OCI-LY7 (cell line): ENCODE results near the gene EVI5.

Experiments used
- EZH2phosphoT487 ChIP-seq: fragments of 200-600 bp; sonication (generic); IDR thresholded peaks from 2 replicates; pipeline ENCODE4 v1.6.1; 2018; ENCODE audit warnings: low read depth, borderline replicate concordance, mild to moderate bottlenecking, mixed run types, antibody characterized with exemption, low read length, moderate library complexity, mixed read lengths
- TF ChIP-seq, protein P1 (sequence below): fragments of 200-600 bp; sonication (generic); conservative IDR thresholded peaks from 2 replicates; pipeline ENCODE4 v1.5.1; 2014; ENCODE audit warnings: mild to moderate bottlenecking, antibody characterized with exemption, low read length, moderate library complexity, mixed read lengths

DNA sequence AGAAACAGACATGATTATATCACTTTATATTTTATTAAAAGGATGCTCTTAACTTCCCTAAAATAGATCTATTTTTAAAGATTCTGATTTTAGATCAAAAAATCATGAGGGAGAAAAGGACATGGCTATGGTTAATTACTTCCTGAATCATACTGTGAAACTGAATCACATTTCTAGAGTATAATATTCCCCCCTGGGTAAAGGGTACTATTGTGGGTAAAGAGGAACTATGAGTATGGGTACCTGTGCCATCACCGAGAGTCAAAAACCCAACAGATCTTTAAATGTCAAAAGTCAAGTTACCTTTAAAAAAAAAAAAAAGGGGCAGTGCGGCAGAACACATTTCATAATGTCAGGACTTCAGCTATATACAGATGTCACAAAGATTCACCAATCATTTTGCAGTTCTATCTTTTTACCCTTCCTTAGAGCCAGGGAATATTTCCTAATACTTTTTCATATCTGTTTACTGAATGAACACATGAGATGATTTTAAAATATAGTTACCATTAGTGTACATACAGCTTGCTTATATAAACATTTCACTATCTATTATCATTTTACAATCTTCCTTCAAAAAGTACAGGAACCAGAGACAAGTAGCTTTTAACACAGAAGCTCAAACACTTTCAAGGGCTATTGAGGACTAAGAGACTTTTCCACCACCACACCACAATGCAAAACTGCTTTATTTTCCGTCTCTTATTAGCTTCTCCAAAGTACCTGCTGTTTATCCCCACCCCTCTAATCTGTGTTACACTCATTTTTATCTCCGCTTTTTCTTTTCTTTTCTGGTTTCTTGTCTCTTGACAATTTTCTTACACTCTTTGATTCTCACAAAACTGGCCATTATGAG, 45.0 kb downstream of the EVI5 start:
- TF ChIP-seq, protein P1, sequence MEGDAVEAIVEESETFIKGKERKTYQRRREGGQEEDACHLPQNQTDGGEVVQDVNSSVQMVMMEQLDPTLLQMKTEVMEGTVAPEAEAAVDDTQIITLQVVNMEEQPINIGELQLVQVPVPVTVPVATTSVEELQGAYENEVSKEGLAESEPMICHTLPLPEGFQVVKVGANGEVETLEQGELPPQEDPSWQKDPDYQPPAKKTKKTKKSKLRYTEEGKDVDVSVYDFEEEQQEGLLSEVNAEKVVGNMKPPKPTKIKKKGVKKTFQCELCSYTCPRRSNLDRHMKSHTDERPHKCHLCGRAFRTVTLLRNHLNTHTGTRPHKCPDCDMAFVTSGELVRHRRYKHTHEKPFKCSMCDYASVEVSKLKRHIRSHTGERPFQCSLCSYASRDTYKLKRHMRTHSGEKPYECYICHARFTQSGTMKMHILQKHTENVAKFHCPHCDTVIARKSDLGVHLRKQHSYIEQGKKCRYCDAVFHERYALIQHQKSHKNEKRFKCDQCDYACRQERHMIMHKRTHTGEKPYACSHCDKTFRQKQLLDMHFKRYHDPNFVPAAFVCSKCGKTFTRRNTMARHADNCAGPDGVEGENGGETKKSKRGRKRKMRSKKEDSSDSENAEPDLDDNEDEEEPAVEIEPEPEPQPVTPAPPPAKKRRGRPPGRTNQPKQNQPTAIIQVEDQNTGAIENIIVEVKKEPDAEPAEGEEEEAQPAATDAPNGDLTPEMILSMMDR = no peak
- no peak for TF ChIP-seq EZH2phosphoT487
